Astrocyte (in vitro differentiated cells and primary cell): ENCODE data around the gene LINC00305.

Source experiments
- CTCF ChIP-seq: IDR thresholded peaks from 2 replicates; pipeline ENCODE4 v1.5.1; 2011; ENCODE audit warnings: low read depth, mild to moderate bottlenecking, inconsistent platforms, low read length, moderate library complexity; ENCODE audit not compliant: insufficient read depth
- EZH2 ChIP-seq: IDR thresholded peaks from 2 replicates; pipeline ENCODE4 v1.6.1; 2012; ENCODE audit warnings: mild to moderate bottlenecking, low read length, inconsistent platforms; ENCODE audit not compliant: insufficient read depth

GRCh38 chr18:64165906-64166305 lies 17.0 kb upstream of the LINC00305 start:
- TF ChIP-seq CTCF, result no peak
- no peak for TF ChIP-seq EZH2
